VCaP (cell line): ENCODE measurements around the gene THAP10.

Experiments
- H3K27ac ChIP-seq: fragments of 450-650 bp; 2 replicates; pipeline ENCODE4 v1.5.1; 2017
- TF ChIP-seq, protein P1 (sequence below): fragments of 450-650 bp; conservative IDR thresholded peaks from 2 replicates; pipeline ENCODE4 v1.5.1; 2017; ENCODE audit warnings: mild to moderate bottlenecking, moderate library complexity

The THAP10 gene

DNA sequence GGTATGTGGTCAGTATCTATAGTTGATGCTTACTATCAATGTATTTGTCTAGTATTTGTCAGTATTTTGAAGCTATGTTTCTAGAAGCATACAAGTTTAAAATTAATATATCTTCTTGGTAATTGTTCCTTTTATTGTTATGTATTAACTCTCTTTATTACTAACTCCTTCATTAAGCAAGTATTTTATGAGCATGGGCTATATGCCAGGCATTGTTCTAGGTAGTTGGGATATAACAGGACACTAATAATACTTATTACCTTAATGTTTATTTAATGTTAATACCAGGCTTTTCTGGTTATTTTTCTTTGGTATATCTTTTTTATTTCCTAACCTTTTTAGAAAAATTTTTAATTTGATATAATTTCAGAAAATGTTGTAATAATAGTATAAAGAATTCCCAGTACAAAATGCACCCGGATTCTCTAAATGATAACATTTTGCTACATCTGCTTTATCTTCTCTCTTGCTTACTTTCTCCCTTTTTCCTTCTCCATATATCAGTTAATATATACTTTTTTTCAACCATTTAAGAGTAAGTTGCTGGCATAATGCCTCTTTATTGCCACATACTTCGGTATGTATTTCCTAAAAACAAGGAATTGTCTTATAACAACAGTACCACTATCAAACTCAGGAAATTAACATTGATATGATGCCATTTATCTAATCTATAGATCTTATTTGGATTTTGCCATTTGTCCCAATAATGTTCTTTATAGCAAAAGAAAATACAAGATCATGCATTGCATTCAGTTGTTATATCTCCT is 31.3 kb upstream of the THAP10 start:
- peak overlapping the region; percentile 21; the same call in 1 of the 2 replicates for H3K27ac ChIP-seq
- TF ChIP-seq, protein P1, sequence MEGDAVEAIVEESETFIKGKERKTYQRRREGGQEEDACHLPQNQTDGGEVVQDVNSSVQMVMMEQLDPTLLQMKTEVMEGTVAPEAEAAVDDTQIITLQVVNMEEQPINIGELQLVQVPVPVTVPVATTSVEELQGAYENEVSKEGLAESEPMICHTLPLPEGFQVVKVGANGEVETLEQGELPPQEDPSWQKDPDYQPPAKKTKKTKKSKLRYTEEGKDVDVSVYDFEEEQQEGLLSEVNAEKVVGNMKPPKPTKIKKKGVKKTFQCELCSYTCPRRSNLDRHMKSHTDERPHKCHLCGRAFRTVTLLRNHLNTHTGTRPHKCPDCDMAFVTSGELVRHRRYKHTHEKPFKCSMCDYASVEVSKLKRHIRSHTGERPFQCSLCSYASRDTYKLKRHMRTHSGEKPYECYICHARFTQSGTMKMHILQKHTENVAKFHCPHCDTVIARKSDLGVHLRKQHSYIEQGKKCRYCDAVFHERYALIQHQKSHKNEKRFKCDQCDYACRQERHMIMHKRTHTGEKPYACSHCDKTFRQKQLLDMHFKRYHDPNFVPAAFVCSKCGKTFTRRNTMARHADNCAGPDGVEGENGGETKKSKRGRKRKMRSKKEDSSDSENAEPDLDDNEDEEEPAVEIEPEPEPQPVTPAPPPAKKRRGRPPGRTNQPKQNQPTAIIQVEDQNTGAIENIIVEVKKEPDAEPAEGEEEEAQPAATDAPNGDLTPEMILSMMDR = no peak

DNA sequence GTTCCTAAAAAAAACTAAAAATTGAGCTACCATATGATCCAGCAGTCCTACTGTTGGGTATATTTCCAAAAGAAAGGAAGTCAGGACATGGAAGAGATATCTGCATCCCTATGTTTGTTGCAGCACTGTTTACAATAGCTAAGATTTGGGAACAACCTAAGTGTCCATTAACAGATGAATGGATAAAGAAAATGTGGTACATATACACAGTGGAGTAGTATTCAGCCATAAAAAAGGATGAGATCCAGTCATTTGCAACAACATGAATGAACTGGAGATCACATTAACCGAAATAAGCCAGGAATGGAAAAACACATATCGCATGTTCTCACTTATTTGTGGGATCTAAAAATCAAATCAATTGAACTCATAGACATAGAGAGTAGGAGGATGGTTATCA is 29.9 kb upstream of the THAP10 start:
- TF ChIP-seq, protein P1 = no peak
- no peak overlapping the region for H3K27ac ChIP-seq

DNA sequence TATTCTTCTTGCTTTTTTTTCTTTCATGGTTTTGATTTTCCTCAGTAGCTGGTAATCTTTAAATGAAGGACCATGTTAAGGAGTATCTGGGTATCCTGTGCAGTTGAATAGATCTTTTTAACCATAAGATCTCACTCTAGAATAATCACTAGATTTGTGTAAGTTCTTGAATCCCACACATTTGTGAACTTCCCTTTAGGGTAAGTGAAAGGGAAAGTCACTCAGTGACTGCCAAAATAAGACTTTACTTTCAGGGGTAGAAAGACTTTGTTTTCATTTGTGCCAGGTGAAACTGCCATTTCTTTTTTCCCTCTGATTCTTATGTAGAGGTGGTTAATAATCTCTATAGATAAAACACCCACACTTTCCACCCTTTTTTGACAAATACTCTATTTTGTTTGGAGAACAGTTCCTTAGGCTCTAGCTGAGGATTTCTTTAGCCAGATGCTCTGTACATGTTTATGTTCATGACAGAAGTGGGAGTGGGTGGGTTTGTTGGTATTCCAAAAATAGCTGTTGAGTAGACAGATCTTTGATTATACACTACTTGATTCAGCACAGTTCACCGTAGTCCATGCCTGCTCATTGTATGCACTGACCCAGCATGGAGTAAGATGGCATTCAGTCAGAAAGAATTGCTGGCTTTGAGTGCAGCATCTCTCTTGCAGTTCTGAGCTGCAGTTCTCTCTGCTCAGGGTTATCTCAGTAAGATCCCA is 28.9 kb upstream of the THAP10 start:
- TF ChIP-seq, protein P1 = no peak
- H3K27ac ChIP-seq = no peak overlapping the region

DNA sequence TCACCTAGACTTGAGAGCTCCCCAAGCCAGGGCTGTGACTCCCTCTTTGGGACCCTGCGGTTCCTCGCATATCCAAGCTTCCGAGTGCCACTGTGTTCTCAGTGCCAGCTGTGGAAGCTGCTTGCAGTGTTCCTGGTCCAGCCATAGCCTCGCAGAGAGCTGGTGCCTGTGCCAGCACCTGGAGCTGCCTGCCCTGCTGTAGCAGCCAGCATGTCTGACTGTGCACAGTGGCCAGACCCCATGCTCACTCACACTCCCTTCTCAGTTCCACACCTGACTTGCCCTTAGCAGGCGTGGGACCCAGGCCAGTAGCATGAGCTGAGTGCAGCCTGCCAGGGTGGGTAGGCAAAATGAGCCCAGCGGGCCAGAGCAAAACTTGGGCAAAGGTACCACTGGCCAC is 25.7 kb upstream of the THAP10 start:
- no peak overlapping the region for H3K27ac ChIP-seq
- TF ChIP-seq, protein P1 = no peak

DNA sequence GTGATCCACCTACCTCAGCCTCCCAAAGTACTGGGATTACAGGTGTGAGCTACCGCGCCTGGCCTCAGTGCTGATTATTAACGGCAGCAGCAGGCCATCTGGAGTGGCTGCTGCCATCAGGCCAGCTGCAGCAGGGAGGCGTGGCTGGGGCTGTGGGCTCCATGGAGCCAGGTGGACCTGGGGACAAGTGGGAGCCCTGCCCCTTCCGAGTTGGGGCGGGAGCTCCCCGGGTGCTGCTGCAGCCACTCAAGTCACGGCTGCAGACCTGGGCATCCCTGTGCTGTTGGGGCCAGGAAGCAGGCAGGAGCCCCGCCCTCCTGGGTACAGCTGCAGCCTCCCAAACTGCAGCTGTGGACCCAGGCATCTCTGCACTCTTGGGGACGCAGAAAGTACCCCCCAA is 24.3 kb upstream of the THAP10 start:
- no peak overlapping the region for H3K27ac ChIP-seq
- TF ChIP-seq, protein P1 = no peak

DNA sequence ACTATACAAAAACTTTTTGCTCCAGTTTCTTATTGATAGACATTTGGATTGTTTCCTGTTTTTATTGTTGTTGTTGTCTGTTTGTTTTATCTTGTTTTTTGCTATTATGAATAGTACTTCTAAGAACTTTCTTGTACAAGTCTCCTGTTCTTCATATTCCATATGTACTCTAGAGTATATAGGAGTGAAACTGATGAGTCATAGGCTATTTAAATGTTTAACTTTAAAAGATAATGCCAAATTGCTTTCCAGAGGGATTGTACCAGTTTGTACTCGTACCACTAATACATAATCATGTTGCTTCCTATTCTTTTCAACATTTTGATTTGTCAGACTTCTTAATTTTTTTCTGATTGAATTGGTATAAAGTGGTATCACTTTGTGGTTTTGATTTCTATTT is 20.0 kb upstream of the THAP10 start:
- H3K27ac ChIP-seq = no peak overlapping the region
- TF ChIP-seq, protein P1 = no peak

DNA sequence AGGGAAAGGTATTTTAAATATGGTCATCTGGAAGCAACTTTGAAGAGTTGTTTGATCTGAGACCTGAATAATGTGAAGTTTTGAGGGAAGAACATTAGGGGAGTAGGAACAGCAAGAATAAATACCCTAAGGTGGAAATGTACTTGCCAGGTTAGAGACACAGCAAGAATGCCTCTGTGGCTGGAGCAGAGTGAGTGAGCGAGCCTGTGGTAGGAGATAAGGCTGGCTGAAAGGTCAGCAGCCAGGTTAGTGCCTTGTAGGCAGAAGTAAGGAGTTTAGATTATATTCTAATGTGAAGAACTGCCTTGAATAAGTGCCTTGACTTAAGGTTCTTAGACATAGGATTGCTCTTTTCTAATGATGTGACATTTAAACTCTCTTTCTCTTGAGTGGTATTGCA is 18.7 kb upstream of the THAP10 start:
- TF ChIP-seq, protein P1 = no peak
- no peak overlapping the region for H3K27ac ChIP-seq
